HUDEP-2 (cell line): ENCODE results near the gene COX10.
"Not testable (repeated sequence)": the region's sequence is repeated elsewhere in the genome, so short reads cannot be mapped to it uniquely, and the experiment has no call there.

Experiments
- DNase-seq, 76 experiments: peaks; one replicate each; lab custom pipeline; 2025; ENCODE audit not compliant: unreplicated experiment in 76 of 76; lab: John Stamatoyannopoulos, UW

Gene COX10

DNA sequence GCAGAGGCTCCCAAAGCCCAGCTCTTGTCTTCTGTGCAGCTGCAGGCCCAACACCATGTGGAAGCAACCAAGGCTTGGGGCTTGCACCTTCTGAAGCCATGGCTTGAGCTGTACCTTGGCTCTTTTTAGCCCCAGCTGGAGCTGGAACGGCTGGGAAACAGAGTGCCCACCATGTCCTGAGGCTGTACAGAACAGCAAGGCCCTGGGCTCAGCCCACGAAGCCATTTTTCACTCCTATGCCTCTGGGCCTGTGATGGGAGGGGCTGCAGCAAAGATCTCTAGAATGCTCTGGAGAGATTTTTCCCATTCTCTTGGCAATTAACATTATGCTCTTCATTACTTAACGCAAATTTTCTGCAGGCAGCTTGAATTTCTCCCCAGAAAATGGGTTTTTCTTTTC, 99.3 kb downstream of the COX10 start:
- no peak for DNase-seq

- no peak for DNase-seq
Measured at GRCh38 chr17:14169287-14169686, 100.0 kb downstream of the COX10 start.

DNA sequence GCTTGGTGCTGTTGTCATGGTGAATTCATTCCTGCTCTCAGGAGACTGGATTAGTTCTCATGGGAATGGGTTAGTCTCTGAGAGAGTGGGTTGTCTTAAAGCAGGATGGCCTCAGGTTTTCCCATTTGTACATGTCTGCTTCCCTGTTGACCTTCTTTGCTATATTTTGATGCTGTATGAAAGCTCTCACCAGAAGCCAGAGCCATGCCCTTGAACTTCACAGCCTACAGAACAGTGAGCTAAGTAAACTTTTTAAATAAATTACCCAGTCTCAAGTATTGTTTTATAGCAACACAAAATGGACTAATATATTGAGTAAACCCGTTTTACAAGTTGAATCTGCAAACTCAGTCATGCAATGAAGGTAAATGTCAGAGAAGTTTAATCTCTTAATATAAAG, 100.6 kb downstream of the COX10 start:
- DNase-seq, result no peak

GRCh38 chr17:14176989-14177388, 107.7 kb downstream of the COX10 start:
- DNase-seq, result not testable (repeated sequence)

DNA sequence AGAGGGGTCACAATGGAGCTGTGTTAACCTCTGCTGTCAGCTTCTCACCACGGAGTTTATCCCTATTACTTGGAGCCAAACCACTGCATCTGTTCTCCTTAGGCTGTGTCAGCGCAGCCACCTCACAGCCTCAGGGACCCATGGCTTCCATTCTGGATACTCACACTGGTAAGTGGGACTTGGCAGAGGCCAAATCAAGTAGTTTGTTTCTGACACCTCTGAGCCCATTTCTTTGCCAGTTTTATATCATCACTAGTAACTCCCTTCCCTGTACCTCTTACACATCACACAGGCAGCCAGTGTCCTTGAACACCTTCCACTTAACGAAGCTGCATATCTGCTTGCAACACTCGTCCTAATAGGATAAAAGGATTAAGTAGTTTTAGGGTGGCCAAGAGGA, 108.5 kb downstream of the COX10 start:
- DNase-seq, result not testable (repeated sequence)

- DNase-seq, result not testable (repeated sequence)
Measured at GRCh38 chr17:14179951-14180350, 110.6 kb downstream of the COX10 start.

GRCh38 chr17:14182084-14182483, 112.8 kb downstream of the COX10 start:
- DNase-seq, result not testable (repeated sequence)

DNA sequence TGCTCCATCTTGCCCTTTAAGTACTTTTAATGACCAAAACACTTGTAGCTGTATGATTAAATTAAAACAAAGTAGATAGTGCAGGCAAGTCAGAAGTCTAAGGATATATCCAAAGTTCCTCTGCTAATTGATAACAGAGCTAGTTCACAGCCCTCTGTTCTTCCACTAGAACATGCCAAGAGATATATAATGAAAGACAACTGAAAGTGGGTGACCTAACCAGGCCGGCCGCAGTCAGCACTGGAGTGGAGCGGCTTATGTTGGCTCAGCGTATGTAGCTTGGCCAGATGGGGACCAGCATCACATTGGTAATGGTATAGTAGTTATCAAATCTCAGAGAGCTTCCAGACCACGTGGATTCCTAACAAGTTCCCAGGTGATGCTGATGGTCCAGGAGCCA, 115.2 kb downstream of the COX10 start:
- DNase-seq, result not testable (repeated sequence)

- DNase-seq, result not testable (repeated sequence)
Measured at GRCh38 chr17:14186443-14186842, 117.1 kb downstream of the COX10 start.

- not testable (repeated sequence) for DNase-seq
Measured at GRCh38 chr17:14190774-14191173, 121.5 kb downstream of the COX10 start.

GRCh38 chr17:14191469-14191868, 122.2 kb downstream of the COX10 start:
- not testable (repeated sequence) for DNase-seq

DNA sequence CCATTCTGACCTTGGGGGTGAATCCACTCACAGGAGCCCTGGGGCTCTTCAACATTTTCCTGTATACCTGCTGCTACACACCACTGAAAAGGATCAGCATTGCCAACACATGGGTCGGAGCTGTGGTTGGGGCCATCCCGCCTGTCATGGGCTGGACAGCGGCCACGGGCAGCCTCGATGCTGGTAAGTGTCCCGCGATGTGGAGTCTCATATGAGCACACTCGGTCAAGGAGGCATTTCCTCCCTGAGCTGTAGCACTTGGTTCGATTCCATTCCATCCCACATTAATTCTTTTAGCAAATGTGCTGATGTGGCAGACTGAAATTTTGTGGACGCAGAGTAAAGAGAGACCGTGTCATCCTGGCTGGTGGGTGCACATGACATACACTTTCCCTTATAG, 122.7 kb downstream of the COX10 start:
- not testable (repeated sequence) for DNase-seq

DNA sequence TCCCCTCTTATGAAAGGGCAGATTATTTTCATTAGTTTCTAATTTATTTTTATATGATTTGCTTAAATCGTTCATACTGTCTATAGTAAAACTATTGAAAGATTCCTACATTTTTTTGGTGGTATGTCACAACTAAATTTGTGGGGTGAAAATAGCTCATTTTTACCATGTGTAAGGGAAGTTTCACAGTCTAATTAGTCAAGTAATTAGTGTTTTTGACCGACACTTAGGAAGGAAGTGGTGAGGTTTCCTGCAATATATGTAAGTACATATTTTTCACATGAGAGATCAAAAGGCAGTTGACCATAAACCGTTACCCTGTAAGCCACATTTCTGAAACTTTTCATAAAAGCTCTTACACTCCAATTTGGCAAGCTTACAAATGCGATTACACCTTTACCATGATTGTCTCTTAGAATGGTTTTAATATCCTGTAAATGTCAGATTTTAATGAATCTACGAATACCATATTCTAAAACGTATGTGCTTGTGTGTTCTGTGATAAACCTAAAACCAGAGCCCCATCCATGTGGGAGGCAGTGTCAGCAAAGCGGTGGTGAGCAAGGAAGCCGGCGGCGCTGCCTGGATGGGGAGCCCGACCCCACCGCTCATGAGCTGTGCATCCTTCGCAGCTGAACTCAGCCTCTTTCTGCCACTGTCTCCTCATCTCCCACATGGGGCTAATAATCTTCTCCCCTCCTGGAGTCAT, 123.5 kb downstream of the COX10 start:
- DNase-seq, result not testable (repeated sequence)

GRCh38 chr17:14196377-14196997, 127.2 kb downstream of the COX10 start:
- DNase-seq, result peak in 1 of 76 experiments; percentile 11

DNA sequence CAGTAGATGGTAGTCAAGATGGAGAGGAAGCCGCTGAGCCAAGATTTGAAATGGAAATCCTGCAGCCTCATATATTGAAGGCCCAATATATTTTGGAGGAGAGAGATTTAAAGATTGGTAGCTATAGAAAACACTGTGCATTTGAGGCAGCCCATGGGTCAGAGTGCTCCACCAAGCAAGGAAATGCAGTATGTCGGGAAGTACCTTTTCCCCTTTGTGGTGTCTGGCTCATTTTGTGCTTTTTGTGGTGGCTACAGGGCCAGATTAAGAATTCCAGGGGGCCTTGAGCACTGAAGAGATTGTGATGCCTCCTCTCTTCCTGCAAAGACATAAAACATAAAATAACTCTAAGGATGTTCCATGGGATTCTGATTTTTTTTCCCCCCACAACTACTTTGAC, 127.8 kb downstream of the COX10 start:
- DNase-seq, result no peak

- DNase-seq, result no peak
Measured at GRCh38 chr17:14197586-14197985, 128.3 kb downstream of the COX10 start.

DNA sequence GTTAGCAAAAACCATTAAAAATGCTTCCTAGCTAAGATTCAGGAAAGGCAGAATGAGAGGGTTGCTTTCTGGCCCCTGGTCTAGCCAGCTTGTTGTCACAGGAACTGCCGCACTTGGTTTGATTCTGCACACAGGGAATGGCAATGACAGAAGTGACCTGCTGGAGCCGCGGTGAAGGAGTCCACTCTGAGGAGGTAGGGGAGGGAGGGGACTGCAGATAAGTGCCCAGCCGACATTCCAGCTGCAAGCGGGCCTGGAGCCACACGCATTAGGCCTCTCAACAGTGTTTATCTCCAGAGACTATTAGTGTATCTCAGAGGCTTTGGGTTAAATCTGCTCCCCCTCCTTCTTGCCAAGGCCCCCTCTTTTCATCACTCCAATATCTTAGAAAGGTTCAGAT, 128.7 kb downstream of the COX10 start:
- DNase-seq, result no peak

DNA sequence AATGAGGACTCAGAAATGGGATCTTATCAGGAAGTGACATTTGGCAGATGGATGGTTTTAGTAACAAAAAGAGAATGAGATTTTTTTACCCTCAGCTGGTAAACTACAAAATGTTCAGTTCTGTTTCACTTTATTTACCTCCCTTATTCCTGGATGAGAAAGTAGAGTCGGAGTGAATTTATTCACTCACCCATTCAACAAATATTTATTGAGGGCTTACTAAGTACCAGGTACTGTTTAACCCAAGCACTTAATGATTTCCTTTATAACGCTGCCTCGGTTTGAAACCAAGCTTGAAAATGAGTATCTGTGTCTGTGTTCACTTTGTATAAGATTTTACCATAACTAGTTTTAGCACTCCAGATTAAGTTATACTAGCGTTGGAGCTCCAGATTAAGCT, 129.3 kb downstream of the COX10 start:
- DNase-seq, result no peak

- DNase-seq, result no peak
Measured at GRCh38 chr17:14199601-14200000, 130.3 kb downstream of the COX10 start.

GRCh38 chr17:14200354-14200753, 131.1 kb downstream of the COX10 start:
- no peak for DNase-seq

- peak in 7 of 76 experiments; percentile 1 to 21 (median 15) for DNase-seq
Measured at GRCh38 chr17:14201021-14201987, 132.0 kb downstream of the COX10 start.
